Measurements from ENCODE around the gene TPCN2.

GRCh38 chr11:69062169-69062855, 13.6 kb downstream of the TPCN2 start:
- TF ChIP-seq EP300 (IDR thresholded peaks at IDR 0.05) (no peak), POLR2A (IDR thresholded peaks at IDR 0.05; ENCODE audit: low read depth) (no peak), CTCF (IDR thresholded peaks at IDR 0.05) (no peak), POLR2AphosphoS5 (IDR thresholded peaks at IDR 0.05) (no peak)

Measured in esophagus muscularis mucosa (tissue), 4 donors.